GM18519 (cell line): ENCODE results near the gene PHF20.
A peak's percentile ranks its signal among the peaks of the same experiment; 100 is the strongest.
"Not testable (repeated sequence)": the region's sequence is repeated elsewhere in the genome, so short reads cannot be mapped to it uniquely, and the experiment has no call there.

ENCODE experiments used
- ATAC-seq: cut with Tn5 transposase; IDR thresholded peaks from one replicate; pipeline ENCODE4 v1.9.1; 2021; ENCODE audit warnings: mild to moderate bottlenecking, moderate library complexity; ENCODE audit not compliant: unreplicated experiment, low FRiP score

The PHF20 gene

DNA sequence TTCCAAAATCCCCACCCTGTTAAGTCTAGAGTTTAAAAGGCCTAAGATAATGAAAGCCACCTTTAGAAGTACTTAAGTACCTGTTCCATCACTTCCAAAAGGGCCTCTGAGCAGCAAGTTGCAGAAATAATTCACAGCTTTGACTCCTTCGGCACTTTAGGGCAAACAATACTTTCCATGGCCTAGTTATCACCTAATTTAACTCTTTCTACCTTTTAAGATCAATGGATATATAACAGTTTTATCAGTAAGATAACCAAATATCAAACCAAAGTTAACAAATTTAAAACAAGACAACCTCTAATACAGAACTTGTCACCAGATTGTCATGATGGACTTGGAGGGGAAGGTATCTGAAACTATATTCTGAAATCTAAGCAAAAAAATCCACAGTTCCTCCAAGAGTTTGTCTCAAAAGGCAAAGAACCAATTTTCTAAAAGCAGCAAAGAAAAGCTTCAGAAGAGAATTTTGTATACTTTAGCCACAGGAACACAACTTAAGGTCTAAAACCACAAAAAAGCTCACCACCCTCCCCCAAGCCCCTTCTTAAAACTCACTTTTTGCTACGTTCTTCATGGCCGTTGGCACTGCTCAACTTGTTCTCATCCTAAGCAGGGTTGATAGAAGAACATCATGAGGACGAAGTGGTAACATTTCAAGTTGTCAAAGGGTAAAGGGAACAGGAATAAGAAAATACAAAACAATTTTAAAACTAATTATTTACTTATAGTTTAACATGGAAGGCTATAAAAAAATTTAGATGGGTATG is 33.2 kb upstream of the PHF20 start:
- ATAC-seq, result no peak

GRCh38 chr20:35739294-35740163 is 32.3 kb upstream of the PHF20 start:
- no peak for ATAC-seq

- ATAC-seq, result peak; percentile 84
Observed at GRCh38 chr20:35741892-35742740, 29.7 kb upstream of the PHF20 start, which contains the start of gene RBM39. Gene RBM39 (minus strand): TSS chr20:35742260. CDS start chr20:35740874, 1,386 bp downstream.

- ATAC-seq, result no peak
Observed at GRCh38 chr20:35742741-35743523, 28.9 kb upstream of the PHF20 start.

GRCh38 chr20:35743693-35744491 is 27.9 kb upstream of the PHF20 start:
- no peak for ATAC-seq

GRCh38 chr20:35744492-35744841 is 27.3 kb upstream of the PHF20 start:
- not testable (repeated sequence) for ATAC-seq

DNA sequence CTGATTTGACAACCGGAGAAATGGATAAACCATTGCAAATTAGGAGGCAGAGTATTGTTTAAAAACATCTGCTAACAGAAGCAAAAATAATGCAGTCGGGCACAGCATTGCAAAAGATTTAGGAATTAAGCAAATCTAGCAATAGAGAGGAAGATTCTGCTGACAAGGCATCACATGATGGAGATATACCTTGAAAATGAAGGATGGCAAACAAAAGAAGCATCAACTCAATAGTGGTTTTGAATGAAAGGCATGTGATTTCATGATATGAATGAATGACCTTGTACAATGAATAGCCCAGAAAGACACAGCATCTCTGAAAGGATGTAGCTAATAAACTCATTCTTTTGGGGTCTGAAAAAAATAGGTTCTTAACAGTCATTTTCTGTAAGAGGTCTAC is 21.2 kb upstream of the PHF20 start:
- ATAC-seq, result no peak

DNA sequence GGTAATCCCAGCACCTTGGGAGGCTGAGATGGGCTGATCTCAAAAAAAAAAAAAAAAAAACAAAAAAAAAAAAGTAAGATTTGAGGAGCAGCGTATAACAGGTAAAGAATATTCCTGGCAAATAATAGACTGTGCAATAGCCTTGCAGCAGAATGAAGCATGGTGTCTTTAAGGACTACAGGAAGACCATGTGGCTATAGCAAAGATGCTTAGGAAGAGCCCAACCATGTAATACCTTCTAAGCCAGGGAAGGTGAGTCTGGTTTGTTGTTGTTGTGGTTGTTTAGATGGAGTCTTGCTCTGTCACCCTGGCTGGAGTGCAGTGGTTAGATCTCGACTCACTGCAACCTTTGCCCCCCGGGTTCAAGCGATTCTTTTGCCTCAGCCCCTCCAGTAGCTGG is 15.4 kb upstream of the PHF20 start:
- ATAC-seq, result no peak

DNA sequence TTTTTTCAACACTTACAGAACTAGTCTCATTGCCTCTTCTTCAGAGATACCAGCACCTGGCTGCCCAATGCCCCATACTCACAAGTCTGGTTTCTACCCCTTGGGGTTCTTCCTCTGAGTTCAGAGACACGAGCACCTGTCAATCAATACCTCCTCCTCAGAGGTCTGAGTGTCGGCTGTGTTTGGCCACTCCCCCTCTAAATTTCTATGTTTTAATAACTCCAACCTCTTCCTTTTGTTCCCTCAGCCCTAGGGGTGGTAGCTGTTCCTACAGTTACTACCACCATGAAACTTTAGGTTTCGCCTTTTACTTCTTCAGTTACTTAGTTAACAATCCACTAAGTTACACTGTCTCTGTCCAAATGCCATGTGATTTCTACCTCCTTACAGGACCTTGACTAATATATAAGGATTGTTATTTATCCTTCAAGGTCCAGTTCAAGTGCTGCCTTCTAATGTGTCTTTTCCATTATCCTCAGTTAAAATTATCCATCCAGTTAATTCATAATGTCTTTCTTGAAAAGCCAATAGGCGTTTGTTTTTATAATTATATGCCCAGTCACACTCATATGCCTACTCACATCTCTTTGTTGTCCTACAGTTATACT is 14.6 kb upstream of the PHF20 start:
- no peak for ATAC-seq

DNA sequence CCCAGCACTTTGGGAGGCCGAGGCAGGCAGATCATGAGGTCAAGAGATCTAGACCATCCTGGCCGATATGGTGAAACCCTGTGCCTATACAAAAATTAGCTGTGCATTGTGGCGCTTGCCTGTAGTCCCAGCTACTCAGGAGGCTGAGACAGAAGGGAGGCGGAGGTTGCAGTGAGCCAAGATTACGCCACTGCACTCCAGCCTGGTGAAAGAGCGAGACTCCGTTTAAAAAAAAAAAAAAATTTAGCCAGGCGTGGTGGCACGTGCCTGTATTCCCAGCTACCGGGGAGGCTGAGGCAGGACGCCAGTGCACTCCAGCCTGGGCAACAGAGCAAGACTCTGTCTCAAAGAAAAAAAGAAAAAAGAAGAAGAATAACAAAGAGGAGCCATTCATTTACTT is 10.3 kb upstream of the PHF20 start:
- ATAC-seq, result not testable (repeated sequence)

- ATAC-seq, result no peak
Observed at GRCh38 chr20:35762461-35762860, 9.4 kb upstream of the PHF20 start.

DNA sequence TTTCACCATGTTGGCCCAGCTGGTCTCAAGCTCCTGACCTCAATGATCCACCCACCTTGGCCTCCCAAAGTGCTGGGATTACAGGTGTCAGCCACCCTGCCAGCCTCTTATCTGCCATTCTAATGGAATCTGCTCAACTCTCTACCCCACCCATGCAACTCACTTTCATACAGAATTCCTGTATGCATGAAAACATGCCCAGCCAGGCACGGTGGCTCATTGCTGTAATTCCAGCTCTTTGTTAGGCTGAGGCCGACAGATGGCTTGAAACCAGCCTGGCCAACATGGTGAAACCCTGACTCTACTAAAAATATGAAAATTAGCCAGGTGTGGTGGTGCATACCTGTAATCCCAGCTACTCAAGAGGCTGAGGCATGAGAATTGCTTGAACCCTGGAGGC is 6.9 kb upstream of the PHF20 start:
- ATAC-seq, result not testable (repeated sequence)

DNA sequence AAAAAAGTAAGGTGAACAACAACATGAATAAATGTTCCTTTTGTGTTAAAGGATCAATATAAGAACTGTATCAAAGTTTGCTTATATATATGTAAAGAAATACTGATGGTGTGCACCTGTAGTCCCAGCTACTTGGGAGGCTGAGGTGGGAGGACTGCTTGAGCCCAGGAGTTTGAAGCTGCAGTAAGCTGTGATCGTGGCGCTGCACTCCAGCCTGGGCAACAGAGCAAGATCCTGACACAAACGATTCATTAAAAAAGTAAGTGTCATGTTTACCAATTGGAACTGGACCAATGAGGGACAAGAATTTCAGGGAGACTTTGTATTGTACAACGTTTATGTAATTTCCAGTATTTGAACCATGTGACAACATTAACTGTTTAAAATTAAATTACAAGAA is 5.0 kb upstream of the PHF20 start:
- no peak for ATAC-seq

GRCh38 chr20:35767683-35768481 is 3.9 kb upstream of the PHF20 start:
- no peak for ATAC-seq

- no peak for ATAC-seq
Observed at GRCh38 chr20:35768731-35769664, 2.8 kb upstream of the PHF20 start.

GRCh38 chr20:35771367-35771688 is 487 bp upstream of the PHF20 start:
- ATAC-seq, result no peak

DNA sequence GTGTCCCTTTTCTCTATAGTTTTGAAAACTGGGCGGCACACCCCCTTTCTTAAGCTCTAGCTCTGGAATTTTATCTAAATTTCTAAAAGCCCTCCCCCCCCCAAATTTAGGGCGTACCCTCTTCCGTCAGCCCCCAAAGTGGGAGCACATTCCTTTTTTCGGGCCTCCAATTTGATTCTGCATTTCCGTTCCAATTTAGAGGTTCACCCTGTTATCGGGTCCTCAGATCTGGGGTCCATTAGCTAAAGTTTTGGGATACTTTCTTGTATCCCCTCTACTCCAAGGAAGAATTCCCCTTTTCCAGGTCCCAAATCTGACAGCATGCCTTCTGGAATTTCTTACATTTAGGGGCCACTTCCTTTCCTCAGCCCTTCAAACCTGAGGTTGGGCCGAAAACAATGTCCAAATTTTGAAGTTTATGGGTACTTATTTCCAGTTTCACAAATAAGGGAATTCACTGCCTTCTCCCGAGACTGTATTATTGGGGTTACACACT is 796 bp downstream of the PHF20 start:
- no peak for ATAC-seq
